Daoy (cell line): Measurements from ENCODE around the gene KIAA1671. TPM values are rescaled to one million over a fixed set of nuclear protein-coding genes. Genes with fewer than 3 reads are reported as not detected.

Experiments
- DNase-seq: peaks from one replicate; pipeline ENCODE4 v3.0.0-alpha.2; 2015; ENCODE audit warnings: low read depth
- total RNA-seq: library from RNA; depleted of rRNA; stranded (reverse); fragments of >200 nt; shearing (Covaris generic); gene quantifications from 2 replicates; pipeline ENCODE4 v1.2.3, GENCODE V29; 2014

The KIAA1671 gene
- total RNA-seq, 1 experiment from 2014 or later, result 5.5 TPM

DNA sequence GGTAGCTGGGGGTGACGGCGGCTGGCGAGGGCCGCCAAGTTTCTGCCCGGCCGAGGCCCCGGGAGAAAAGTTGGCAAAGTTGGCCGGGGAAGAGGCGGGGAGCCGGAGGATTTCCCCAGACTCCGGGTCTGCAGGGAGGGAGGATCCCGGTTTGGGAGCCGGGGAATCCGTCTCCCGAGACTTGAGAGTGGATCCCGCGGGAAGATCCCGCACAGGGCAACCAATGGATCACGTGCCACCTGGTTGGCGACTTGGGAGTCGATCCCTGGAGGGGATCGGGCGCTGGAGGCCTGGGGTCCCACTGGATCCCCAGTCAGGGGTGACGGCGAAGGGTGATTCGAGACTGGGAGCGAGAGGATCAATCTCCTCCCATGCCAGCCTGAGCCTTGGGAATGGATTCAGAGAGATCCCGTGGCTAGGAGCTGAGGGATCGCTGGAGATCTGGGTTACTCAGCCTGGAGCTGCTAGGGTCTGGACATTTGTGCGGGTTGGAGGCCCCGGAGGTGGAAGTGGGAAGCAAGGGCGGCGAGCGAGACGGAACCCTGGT is 394 bp downstream of the KIAA1671 start:
- DNase-seq, result peak; percentile 69

DNA sequence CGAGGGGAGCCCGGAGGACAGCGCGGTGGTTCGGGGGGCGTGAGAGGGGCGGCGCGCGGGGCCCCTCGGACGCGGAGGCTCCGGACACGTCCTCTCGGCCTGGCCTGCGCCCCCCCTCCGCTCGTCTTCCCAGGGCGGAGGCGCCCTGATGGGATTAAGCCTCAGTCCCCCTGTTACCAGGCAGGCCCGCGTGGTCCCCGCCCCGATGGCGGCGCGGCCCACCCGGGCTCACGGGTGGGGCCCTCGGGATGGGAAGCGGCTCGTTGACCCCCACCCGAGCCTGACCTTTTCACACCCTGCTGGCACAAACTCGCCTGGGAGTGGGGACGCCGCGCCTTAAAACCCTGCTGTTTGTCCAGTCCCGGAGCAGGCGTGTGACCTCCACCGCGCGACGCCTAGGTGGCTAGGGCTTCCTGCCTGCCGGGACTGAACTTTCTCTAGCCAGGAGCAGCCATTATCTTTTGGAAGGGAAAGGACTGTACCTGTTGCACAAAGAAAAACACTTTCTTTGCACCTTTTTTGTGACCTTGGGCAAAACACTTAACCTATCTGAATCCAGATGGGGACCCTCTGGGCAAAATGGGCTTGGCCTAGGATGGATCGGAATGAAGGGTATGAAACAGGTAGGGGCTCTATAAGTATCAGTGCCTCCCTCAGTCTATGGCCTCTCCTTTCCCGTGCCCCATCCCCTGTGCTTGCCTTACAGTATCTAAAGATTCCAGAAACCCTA is 1.0 kb downstream of the KIAA1671 start:
- DNase-seq, result no peak

DNA sequence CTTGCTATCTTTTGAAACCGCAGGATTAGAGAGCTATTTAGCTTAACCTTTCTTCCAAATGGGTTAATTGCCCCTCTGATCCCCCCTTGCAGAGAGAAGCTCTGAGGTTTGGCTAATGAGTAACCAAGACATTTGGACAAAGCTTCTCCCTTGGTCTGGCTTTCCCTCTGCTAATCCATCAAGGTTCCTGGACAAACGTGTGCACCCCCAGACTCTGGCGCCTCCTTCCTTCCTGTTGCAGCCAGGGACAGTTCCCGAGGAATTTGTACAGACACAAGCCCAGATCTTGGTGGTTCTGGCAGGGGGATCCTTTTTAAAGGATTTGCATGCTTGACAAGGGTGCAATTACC is 1.6 kb downstream of the KIAA1671 start:
- peak; percentile 29 for DNase-seq

DNA sequence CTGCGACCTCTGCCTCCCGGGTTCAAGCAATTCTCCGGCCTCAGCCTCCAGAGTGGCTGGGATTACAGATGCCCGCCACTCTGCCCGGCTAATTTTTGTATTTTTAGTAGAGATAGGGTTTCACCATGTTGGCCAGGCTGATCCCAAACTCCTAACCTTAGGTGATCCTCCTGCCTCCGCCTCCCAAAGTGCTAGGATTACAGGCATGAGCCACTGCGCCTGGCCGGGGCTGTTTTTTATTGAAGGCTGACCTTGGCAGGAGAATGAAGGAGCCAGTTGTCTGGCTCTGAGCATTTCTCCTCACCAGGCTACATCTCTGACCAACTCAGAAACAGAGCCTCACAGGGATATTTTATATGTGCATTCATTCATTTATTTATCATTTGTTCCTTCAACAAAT is 2.3 kb downstream of the KIAA1671 start:
- DNase-seq, result no peak

DNA sequence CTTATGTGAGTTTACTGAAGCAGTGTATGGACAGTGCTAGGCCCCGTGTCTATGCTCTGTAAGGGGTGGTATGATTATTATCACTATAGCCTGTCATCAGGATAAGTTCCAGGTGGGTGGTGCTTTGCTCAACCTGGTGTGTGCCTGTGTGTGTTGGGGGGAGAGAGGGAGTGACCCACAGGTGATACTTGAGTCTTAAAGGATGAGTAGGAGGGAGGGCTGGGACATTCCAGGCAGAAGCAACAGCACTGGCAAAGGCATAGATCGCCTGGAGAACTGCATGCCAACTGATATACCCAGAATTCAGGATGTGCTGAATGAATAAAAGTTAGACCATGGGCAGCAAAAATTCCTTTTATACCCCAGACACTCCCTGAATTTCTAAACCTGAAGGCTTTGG is 4.5 kb downstream of the KIAA1671 start:
- DNase-seq, result no peak

DNA sequence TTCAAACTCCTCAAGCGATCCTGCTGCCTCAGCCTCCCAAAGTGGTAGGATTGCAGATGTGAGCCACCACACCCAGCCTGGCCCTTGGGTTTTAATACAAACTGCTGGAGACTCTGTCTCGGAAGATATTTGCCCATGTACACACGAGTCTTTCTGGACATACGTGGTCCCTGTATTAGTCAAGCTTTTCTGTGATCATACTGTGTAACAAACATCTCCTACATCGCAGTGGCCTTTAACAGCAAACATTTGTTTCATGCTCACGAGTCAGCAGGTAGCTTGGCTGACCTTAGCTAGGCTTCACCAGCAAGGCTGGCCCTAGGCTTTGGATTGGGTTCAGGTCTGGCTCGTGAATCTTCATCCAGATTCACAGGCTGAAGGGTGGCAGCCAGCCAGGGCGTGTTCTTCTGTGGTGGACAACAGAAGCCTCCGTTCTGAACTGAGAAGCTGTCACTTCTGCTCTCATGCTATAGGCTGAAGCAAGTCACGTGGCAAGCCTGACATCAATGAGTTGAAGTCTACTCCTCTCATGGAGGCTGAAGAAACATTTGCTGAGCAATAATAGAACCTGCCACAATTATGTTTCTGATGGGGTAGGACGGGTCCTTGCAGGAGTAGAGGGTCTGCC is 8.8 kb downstream of the KIAA1671 start:
- DNase-seq, result no peak

DNA sequence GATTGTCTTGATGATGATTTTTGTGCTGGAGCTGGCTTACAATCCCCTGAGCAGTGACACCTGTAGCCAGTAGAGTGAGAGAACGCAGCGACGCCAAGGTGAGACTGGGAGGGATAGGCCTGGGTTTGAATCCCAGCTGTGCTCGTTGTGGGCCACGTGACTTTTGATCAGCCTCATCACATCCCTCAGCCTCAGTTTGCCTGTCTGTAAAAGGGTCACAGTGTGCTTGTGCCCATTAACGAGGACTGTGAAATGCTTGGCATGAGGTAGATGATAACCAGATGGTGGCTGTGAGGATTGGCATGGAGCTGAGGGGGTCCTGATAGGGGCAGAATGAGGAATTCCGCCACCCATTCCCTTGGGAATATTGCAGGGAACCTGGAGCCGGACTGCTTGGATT is 9.6 kb downstream of the KIAA1671 start:
- DNase-seq, result no peak

DNA sequence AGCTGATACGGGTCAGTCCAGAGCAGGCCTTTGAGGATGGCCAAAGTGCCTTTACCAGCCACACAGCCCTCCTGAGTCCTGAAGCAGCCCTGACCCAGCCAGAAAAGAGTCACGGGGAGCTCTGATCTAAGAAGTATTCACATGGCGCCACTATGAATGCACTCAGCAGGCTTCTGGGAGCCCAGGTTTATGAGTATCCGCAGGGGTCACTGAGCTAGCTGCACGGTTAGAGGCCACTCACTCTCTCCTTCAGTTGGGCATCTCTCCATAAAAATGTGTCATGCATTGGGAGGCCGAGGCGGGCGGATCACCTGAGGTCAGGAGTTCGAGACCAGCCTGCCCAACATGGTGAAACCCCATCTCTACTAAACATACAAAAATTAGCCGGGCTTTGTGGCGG is 10.3 kb downstream of the KIAA1671 start:
- DNase-seq, result no peak

DNA sequence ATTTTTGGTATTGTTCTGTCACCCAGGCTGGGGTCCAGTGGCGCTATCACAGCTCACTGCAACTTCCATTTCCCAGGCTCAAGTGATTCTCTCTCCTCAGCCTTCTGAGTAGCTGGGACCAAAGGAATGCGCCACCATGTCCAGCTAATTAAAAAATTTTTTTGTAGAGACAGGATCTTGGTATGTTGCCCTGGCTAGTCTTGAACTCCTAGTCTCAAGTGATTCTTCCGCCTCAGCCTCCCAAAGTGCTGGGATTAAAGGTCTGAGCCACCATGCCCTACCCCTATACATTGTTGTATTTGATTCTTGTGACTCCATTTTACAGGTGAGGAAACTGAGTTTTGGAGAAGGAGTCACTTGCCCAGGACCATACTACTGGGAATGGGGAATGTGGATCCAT is 11.9 kb downstream of the KIAA1671 start:
- no peak for DNase-seq

DNA sequence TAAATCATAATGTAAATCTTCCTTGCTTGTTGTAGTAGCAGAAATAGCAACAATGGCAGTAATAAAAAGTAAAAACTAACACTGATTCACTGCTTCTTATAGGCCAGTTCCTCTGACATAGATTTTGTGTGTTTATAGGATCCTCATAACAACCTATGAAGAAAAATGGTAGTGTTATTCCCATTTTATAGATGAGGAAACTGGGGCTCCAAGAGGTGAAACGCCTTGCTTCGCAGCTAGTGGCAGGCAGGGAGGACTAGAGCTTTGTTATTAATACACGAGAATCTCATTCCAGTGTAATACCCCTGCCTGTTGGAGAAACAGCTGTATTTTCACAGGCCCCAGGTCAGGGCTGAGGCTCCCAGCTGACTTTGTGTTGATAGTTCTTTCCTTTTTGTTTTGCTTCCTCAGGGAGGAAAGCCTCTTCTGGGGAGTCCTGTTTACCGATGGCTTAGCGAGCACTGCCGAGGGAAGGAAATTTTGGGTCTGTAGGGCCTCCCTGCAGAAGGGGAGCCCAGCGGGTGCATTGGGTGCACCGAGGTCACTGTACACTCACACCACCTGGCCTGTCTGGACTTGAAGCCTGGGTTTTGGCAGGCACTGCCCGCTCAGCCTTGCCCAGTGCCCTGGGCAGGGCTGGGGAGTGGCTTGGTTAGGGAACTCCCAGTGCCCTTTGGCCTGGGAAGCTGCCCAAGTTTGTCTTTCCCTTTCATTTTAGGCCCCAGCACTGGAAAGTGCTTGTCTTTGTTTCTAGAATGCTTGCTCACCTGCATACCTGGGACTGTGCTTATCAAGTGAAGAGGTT is 13.5 kb downstream of the KIAA1671 start:
- DNase-seq, result no peak

DNA sequence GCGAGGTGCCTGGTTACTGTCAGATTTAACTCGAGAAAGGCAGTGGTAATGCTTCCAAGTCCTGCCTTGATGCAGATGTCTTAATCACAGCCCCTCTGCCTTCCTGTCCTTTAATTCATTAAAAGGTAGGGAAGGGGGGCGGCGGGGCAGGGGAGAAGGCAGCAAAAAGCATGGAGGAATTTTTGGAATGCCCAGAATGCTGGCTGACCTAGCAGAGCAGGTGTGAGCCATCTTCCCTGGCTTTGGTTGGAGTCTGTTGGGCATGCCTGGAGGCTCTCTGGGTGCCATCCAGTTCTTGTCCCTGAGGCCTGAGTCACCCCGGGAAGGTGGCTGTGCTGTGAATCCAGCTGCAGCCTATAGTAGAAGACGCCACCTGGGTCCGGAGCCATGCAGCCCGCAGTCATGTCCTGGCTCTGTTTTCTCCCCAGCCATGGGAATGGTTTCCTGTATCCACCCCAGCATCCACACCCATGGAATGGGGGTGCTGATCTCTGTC is 15.6 kb downstream of the KIAA1671 start:
- peak; percentile 53 for DNase-seq

DNA sequence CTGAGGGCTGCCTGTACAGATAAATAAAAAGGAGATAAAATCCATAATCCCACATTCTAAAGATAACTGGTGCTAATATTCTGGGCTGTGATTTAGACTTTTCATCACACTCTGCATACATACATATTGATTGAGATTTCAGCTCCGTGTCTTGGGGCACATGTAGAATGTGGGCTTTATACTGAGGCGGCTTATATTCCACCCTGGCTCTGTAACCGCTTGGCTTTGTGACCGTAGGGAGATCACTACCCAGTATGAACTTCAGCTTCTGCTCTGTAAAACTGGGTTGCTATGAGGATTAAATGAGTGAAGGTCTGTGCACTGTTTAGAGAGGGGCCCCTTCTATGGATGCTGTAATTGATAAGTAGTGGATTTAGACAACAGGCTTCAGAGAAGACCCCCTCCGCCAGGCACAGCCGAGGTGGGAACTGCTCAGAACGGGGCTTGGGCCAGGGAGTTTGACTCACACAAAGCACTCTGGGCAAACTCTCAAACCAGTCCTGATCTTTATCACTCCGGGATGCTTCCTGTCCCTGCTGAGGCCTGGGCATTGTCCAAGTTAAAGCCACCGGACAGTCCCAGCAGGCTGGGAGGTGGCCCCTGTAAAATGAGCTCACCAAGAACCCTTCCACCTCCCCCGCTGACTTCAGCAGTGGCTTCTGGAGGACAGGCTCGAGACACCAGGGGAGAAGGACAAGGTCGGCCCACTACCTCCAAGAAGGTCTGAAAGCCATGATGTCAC is 17.2 kb downstream of the KIAA1671 start:
- peak; percentile 66 for DNase-seq

DNA sequence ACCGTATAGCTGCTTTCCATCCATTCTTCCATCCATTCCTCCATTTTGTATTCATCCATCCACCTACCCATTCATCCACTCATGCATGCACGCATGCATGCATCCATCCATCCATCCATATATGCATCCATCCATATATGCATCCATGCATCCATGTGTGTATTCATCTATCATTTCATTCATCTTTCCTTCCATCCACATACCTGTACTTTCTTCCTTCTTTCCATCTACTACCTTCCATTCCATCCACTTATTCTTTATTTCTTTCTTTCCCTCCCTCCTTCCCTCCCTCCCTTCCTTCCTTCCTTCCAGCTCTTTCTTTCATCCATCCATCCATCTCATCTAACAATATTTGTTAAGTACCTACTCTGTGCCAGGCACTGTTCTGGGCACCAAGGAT is 19.9 kb downstream of the KIAA1671 start:
- DNase-seq, result no peak

DNA sequence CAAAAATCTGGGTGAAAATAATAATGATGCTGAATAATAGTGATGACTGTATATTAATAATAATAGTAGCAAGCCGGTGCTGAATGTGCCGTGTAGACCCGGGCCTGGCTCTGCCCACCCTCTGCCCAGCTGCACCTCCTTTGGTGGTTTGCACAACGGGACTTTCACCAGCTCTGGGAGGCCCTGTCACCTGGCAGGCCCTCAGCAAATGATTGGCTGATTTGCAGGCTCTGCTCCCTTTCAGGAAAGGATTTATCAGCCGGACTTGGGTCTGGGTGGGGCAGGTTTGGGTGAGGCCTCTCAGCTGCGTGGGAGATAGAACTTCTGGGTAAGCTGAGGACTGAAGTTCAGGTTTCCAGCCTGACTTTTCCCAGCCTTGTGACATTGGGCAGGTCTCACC is 21.4 kb downstream of the KIAA1671 start:
- DNase-seq, result no peak

DNA sequence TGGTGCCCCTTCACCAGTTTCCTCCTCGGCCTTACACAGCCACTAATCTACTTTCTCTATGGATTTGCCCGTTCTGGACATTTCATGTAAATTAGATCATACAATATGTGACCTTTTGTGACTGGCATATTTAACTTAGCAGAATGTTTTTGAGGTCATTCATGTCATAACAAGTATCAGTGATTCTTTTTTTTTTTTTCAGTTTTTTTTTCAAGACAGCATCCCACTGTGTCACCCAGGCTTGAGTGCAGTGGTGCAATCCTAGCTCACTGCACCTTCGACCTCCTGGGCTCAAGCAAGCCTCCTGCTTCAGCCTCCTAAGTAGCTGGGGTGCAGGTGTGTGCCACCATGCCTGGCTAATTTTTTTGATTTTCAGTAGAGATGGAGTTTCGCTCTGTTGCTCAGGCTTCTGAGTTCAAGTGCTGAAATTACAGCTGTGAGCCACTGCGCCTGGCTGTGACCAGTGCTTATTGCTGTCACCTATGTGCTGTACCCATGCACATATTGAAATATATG is 22.7 kb downstream of the KIAA1671 start:
- no peak for DNase-seq

DNA sequence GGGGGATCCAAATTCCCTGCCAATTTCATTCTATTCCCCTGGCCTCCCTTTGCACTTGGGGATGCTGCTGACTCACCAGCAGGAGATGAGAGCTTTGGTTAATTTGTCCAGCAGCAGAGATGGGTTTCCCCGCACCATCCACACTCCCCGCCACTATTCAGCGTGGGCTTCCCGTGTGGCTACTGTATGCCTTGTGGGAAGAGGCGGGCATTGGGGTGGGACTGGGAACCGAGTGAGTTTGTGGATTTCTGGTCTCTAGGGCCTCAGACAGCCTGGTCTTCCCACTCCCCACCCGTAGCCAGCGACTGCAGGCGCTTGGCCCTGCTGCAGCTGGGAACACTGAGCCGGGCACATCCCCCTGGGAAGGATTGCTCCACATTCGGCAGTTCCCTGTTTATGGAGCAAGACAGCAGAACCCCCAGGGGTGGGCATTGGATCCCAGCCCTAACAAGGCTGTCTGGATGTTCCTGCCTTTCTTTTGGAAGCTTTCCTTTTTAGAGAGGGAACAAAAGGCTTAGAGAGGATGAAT is 23.4 kb downstream of the KIAA1671 start:
- no peak for DNase-seq

DNA sequence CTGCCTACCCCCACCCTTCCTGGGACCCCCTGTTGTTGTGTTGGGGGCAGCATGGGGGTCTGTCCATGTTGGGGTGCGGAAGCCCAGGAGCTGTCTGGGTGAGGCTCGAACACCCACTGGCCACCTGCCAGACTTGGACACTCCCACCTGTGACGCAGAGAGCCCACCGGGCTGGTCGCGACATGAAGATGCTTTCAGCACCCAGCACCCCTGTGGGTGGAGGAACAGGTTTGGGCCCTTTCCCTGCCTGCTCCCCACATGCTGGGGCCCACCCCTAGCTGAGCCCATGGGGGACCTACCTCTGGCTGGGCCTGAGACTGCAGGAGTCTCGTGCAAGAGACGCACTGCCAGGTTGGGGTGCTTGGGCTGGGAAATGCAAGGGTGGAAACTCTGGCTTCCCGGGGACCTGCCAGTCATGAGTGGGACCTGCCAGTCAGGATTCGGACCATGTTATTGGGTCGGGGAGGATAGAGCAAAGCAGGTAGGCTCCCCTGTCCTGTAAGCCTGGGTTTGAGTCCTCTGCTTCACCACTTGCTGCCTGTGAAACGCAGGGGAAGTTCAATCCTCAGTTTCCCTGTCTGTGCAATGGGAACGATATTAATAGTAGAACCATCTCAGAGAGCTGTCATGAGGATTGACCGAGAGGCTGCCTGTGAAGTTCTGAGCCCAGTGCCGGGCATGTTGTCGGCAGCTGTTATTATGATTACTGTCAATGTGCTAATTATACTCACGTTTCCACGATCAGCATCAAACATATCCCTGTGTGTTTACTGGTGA is 24.1 kb downstream of the KIAA1671 start:
- DNase-seq, result no peak

DNA sequence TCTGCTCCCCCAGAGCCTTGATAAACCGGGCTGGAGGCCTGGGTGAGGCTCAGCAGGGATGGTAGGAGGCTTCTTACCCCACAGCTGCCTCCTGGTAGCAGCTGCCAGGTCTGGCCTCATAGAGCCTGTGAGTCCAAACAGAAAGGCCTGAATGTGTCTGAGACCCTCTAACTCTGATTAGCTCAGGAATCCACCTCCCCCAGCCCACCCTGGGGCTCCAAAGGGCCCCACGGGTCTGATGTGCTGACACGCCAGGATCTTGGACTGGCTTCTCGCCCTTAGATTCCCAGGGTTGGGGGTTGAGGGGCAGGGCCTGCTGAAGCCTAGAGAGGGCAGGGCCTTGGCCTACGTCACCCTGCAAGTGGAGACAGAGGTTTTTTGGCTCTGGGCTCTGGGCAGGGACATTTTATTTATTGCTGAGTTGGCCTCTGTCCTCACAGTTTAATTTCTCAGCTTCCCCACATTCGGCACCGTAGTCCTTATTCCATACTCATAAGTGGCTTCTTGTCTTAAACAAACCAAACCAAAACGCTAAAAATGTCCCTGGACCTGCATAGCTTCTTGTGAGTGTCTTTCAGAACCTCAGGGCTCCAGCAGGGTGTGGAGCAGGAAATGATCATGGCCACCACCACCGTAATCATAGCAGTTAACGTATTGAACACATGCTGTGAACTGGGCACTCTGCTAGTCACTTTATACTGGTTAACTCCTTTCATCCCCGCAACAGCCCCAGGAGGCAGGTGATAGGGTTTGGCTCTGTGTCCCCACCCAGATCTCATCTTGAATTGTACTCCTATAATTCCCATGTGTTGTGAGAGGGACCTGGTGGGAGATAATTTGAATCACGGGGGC is 25.1 kb downstream of the KIAA1671 start:
- peak; percentile 63 for DNase-seq

DNA sequence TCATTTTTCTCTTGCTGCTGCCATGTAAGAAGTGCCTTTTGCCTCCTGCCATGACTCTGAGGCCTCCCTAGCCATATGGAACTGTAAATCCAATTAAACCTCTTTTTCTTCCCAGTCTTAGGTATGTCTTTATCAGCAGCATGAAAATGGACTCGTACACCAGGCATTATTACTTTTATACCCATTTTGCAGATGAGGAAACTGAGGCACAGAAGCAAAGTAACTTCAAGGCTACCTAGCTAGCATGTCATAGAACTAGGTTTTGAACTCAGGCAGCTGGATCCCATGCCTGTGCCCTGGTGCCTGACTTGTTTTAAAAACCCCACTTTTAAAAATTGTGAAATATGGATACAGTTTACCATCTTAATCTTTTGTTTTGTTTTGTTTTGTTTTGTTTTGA is 25.8 kb downstream of the KIAA1671 start:
- no peak for DNase-seq

DNA sequence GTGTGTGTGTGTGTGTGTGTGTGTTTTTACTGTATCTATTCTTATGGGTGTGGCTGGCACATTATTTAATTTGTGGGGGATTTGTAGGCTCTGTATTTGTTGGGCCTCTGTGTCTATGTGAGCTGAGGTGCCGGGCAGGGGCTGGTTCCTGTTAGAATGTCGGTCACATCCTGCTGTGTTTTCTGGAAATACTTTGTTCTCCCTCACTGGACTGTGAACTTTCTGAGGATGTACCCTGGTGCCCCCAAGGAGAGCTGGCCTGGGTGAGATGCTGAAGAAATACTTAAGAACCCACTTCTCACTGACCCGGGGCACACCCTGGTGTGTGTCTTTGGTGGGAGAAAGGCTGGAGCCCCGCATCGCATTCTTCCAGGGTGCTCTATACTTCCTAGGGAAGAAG is 28.6 kb downstream of the KIAA1671 start:
- no peak for DNase-seq
